HG03432 (cell line): Measurements from ENCODE around the gene CDCA3.

Experiments
- ATAC-seq: cut with Tn5 transposase; IDR thresholded peaks from one replicate; pipeline ENCODE4 v1.9.1; 2021; ENCODE audit warnings: mild to moderate bottlenecking, moderate library complexity; ENCODE audit not compliant: unreplicated experiment

The CDCA3 gene

DNA sequence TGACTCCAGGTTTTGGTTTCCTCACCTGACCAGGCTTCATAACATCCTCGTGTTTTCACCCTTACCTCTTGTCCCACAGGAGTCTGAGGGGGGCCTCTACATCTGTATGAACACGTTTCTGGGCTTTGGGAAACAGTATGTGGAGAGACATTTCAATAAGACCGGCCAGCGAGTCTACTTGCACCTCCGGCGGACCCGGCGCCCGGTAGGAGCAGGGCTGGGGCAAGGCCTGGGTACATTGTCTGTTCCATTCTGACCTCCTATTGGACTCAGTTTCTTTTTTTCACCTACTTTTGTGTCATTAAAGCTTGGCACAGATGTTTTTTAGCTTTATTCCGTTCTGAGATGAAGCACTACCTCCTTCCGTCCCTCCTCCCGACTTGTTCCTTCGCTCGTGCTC is 4.2 kb upstream of the CDCA3 start:
- no peak for ATAC-seq

DNA sequence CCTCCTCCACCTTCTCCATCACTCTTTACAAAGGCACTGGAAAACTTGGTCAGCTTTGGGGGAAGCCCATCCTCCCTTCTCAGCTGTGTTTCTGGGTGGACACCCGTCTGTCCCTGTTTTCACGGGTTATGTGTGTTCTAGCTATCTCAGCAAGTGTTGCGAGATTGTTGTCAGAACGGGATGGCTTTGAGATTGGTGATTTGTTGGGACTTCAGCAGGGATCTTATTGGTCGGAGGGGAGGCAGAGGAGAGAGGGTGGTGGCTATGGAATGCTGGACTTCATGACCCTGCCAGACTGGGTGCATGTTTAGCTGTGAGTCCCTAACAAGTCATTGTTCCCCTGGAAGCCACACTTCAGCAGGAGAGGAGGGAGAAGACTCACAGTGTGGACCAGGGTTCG is 3.0 kb upstream of the CDCA3 start:
- ATAC-seq = no peak

DNA sequence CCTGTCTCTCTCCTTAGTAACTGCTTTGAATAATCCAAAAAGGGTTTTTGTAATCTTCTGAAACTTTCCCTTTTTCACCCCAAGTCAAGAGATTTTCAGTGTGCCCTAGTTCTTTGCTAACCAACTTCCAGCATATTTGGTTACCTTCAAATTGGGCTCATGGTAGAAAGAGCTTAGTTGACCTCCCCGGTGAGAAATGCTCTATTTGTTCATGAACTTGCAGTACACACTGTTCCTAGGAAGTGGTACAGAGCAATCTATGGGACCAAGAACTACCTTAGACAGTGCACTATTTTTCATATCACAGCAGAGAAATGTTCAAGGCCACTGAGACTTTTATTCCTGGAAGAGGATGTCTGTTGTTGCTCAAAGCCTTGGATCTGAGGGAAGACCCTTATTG is 2.5 kb upstream of the CDCA3 start:
- ATAC-seq = no peak

DNA sequence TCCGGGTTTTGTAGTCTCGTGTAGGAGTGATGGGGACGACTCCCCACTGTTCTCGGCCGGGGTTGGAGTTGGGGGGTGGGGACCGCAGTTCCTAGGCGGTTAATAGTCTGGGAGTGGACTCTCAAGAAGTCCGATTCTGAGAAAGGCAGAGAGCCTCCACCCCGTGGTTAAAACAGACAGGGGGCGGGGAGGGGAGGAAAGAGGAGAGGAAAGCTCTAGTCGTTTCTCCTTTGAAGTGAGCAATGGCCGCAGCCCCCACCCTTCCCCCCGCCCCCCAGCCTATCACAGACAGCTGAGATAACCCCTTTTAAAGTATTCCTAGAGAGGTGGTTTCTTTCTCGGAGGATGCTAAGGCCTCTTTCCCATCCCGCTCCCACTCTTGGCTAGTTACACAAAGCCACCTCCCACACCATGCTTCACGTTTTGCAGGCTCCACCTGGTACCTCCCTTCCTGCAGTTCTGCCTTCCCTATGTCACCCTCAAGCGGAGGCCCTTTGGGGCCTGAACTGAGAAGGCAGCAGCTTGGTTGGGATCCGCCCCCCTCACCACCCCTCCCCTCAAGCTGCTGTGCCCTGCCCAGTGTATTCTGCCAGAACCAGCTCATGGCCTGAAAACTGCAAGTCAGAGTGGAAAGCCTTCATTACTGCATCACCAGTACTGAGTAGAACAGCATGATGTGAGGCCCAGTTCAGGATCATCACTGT is 1.7 kb upstream of the CDCA3 start:
- no peak for ATAC-seq

DNA sequence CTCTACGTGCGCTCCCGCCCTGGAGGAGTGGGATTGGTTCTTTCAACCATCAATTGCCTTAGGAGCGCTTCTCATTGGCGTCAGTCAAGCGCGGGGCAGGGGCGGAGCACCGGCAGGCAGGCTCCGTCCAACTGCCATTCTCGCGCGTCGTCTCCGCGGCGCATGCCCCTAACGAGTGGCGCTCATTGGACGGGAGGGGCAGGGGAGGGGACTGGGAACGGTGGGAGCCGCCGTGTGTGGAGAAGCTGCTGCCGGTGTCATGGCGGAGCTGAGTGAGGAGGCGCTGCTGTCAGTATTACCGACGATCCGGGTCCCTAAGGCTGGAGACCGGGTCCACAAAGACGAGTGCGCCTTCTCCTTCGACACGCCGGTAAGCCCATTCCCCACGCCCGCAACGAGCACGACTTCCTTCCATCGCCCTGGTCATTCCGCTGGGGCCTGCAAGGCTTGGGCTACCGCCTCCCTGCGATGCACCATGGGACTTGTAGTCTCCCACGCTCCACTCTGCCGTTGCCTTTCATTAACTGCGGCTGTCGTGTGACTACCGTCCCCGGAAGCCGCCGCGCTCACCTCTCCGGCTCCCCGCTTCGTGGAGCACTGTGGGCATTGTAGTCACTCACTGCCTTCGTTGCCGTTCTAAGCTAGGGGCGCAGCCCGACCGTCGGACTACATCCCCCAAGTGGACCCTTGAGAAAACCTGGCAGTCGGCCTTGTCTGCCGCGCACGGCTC is 1.0 kb upstream of the CDCA3 start, which contains the start of gene USP5:
Gene USP5 (plus strand): TSS at position 230 of the 730 bp plus-strand sequence. CDS start 30 bp downstream, at position 260.
- peak; percentile 79 for ATAC-seq

DNA sequence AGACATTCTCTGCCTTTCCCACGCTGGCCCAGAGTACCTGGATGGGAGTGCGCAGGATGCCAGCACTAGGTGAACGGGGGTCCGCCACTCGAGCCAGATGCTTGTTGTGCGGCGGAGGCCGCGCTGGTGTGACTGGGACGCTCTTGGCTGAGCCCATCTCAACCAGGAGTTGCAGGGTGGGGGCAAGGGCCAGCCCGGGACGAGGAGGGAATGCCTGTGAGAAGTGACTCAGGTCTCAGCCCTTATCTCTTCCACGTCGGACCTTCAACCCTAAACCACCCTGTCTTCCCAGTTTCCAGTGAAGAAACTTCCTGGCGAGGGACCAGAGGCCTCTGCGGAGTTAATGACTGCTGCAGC is 312 bp downstream of the CDCA3 start:
- ATAC-seq = no peak

DNA sequence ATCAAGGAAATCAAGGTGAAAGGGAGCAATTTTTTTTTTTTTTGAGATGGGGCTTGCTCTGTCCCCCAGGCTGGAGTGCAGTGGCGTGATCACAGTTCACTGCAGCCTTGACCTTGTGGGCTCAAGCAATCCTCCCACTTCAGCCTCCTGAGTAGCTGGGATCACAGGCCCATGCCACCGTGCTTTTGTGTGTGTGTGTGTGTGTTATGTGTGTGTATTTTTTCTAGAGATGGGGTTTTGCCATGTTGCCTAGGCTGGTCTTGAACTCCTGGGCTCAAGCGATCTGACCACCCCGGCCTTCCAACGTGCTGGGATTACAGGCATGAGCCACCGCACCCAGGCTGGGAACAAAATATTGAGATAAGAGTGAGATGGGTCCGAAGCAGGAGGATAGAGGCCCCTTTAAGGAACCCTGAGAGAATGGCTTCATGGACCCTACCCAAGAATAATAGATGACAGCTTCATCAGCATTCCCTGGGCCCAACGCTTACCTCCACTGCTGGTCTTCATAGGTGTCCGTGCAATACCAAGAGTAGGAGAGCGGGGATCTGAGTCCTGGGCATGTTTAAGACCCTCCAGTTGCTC is 1.0 kb downstream of the CDCA3 start:
- ATAC-seq = no peak

DNA sequence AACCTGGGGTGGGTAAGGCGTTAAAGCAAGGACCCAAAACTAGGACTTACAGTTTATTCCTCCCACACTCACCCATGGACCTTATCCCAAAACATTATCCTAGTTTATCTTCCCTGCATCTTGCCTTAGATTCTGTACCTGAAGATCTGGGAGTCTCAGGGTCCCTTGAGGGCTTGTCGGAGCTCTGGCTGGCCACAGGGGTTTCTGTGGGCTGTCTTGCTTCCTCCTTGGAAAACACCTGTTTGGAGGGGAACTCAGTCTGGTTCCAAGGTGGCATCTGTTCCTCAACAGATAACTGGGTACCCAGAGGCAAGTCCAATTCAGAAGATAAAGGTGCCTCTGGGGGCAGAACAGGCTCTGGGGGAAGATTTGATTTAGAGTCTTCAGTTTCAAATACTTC is 1.7 kb downstream of the CDCA3 start:
- ATAC-seq = no peak

DNA sequence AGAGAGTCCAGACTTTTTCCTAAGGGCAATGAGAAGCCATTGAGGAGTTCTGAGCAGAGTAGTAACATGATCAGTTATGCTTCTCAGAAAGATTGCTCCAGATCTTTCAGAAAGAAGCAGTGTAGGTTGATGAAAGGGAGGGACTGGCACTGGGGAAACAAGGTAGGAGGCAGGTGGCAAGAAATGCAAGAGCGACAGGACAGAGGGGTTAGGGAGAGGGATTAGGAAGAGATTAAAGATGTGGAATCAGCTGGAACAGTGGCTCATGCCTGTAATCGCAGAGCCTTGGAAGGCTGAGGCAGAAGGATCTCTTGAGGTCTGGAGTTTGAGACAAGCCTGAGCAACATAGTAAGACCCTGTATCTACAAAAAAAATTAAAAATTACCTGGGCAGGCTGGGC is 3.4 kb downstream of the CDCA3 start:
- no peak for ATAC-seq

DNA sequence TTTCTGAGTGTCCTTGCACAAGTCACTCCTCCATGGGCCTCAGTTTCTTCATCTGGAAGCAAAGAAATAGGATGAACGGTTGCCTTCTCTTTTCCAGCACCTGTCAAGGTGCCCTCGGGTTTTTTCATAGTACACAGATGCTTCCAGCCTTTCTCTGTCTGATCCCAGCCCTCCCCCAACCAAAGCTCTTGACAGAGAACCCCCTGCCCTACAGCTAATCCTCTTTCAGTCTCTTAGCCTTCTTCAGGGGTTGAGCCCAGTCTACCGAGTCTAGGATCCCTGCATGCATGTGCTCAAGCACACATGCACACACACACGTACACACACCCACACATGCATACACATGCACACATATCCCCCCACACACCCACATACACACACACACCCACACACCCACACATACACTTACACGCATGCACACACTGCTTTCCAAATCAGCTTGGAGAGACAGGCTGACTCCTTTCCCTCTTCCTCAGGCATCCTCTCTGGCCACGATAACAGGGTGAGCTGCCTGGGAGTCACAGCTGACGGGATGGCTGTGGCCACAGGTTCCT is 4.7 kb downstream of the CDCA3 start:
- ATAC-seq = no peak

DNA sequence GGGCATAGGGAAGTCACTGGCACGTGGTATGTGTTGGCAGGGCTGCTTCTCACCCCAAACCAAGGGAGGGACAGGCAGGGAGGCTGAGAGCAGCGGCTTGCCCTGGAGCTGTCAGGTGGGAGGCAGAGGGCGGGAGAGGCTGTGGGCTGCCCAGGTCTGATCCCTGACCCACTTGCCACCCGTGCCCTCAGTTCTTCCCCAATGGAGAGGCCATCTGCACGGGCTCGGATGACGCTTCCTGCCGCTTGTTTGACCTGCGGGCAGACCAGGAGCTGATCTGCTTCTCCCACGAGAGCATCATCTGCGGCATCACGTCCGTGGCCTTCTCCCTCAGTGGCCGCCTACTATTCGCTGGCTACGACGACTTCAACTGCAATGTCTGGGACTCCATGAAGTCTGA is 5.7 kb downstream of the CDCA3 start:
- no peak for ATAC-seq

DNA sequence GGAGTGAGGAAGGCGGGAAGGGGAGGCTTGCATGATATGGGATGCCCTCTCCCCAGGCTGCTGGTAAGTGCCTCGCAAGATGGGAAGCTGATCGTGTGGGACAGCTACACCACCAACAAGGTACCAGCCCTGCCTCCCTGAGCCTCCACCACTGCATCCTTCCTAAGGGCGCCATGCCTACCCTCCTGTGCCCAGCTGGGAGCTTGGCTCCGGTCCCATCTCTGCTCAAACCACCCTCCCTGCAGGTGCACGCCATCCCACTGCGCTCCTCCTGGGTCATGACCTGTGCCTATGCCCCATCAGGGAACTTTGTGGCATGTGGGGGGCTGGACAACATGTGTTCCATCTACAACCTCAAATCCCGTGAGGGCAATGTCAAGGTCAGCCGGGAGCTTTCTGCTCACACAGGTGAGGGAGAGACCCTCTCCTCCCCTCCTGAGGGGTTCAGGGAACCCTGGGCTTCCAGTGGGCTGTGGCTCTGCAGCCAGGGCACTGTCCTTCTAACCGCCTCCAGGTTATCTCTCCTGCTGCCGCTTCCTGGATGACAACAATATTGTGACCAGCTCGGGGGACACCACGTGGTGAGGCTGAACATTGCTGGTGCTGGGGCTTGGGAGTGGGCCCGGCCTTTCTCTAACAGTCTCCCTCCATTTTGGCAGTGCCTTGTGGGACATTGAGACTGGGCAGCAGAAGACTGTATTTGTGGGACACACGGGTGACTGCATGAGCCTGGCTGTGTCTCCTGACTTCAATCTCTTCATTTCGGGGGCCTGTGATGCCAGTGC is 7.8 kb downstream of the CDCA3 start:
- ATAC-seq = no peak

DNA sequence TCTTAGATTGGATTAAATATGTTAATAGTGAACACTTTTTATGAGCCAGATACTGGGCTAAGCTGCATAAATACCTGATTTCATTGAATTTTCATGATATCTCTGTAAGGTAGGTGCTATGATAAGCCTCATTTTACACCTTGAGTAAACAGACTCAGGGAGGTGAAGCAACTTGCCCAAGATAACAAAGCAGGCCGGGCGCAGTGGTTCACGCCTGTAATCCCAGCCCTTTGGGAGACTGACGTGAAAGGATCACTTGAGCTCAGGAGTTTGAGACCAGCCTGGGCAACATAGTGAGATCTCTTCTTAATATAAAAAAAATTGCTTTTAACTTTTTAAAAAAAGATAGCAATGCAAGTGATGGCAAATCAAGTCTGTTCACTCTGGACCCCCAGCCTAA is 9.0 kb downstream of the CDCA3 start:
- no peak for ATAC-seq

DNA sequence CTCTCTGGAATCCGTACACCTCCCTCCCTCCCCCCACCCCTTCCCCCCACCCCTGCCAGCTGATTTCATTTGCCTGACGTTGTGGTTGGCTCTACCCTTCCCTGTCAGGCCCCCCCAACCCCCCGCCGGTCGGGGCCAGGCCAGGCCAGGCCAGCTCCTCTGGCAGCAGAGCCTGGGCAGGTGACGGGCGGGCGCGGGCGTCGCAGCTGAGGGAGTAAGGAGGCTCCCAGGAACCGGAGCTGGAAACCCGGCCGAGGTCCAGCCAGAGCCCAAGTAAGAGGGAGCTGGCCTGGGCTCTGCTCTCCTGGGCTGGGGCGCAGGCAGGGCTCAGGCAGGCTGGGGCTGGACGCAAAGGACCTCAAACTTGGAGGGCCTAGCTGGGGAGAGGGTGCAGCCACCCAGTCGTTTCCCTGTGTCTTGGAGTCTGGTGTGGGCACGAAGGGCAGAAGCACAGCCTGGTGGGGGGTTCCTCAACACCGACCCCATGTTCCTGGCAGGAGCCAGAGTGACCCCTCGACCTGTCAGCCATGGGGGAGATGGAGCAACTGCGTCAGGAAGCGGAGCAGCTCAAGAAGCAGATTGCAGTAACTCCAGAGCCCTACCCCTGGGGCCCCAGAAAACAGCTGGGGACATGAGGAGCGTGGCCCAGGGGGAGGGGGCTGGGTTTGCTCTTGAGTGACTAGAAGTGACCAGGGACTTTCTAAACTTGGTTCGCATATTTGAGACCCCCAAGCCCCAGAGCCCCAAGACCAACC is 10.1 kb downstream of the CDCA3 start, which contains the start of gene GNB3:
Gene GNB3 (plus strand): TSS at position 165 of the 755 bp plus-strand sequence. CDS start 363 bp downstream, at position 528.
- ATAC-seq = no peak

DNA sequence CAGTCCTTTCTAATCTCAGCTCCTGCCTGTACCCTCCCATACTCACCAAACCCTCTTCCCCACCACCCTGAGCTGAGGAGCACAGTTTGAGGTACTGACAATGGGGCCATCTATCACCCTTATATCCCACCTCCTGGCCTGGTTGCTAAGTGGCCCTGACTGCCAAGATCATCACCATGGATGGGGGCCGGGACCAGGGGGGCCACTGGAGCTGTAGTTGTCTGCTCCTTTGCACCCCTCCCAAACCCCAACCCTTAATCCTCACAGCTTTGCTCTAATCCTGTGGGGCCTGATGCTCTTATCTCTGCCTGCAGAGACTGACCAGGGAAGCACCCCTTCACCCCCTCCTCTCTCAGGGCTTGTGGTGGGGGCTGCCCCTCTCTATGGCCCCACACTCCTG is 10.8 kb downstream of the CDCA3 start:
- ATAC-seq = no peak

DNA sequence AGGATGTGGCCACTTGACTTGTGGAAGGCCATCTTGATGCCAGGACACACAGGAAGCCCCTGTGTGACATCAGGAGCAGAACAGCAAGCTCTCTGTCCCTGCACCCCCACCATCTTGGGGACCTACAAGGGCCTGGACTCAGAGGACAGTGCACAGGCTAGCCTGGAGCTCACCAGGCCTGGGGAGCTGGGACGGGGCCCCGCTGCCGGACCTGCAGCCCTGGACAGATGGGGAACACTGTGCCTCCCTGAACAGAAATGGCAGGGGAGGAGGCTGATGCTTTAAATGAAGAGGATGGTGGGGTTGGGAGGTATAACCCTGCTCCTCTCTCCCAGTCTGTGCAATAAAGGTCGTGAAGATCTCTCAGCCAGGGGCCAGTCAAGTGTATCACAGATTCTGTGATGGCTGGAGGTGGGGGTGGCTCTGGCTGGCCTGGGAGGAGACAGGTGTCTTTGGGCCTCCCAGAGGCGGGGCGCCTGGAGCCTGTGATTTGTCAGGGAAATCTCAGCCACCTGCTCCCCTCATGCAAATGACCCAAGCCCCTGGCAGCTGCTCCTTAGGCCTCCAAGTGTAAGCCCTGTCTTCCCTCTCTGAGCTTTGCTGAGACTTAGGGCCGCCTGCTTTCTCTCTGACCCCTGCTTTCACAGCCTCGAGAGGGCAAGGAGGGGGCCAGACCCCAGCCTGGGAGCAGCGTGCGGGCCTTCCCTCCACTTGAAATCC is 11.4 kb downstream of the CDCA3 start:
- peak; percentile 74 for ATAC-seq

DNA sequence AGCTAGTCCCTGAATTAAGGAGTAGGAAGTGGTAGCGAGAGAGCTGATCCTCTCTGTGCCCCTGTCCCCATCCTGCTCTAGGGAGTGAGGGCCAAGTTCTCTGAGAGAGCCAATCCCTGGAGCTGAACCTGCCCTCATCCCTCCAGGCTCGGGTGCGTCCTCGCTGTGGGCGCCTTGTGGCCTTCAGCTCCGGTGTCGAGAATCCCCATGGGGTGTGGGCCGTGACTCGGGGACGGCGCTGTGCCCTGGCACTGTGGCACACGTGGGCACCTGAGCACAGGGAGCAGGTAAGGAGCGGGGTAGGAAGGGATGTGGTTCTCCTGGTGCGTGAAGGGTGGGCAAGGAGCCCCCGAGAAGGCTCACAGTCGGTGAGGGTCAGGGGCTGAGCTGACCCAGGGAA is 12.2 kb downstream of the CDCA3 start:
- ATAC-seq = no peak

DNA sequence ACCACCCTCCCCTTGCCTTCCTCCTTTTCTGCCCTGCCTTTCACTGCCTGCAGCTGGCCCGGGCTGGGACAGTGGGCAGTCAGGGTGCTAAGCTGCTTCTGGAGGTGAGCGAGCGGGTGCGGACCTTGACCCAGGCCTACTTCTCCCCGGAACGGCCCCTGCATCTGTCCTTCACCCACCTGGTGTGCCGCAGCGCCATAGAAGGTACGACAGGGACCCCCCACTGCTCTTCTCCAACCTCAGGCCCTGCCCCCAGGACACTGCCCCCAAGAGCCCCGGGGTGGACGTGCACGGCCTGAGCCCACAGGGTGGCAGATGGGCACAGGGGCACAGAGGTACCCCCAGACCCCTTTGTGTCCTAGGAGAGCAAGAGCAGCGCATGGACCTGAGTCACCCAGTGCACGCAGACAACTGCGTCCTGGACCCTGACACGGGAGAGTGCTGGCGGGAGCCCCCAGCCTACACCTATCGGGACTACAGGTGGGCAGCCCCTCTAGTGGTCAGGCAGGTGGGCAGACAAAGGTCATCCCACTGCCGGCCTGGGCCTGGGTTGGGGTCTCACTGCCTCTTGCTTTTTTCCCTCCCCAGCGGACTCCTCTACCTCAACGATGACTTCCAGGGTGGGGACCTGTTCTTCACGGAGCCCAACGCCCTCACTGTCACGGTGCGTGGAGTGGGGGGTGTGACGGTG is 13.6 kb downstream of the CDCA3 start:
- ATAC-seq = no peak

DNA sequence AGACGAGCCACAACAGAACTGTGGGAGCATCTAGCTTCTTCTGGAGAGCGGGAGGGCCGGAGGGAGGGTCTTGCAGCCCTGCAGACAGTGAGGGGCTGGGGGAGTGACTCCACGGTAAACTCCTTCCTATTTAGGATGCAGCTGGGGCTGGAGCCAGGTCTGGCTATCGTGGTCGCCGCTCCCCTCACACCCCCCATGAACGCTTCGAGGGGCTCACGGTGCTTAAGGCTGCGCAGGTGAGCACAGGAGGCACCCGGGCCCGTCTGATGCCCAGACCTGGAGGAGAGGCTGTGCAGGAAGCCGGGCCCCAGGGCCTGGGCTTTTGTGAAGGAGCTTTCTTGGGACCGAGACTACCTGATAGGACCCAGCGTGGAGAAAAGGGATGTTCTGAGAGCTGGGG is 14.2 kb downstream of the CDCA3 start:
- no peak for ATAC-seq
